ENCODE measurements around the gene LRFN5.

Gene LRFN5

DNA sequence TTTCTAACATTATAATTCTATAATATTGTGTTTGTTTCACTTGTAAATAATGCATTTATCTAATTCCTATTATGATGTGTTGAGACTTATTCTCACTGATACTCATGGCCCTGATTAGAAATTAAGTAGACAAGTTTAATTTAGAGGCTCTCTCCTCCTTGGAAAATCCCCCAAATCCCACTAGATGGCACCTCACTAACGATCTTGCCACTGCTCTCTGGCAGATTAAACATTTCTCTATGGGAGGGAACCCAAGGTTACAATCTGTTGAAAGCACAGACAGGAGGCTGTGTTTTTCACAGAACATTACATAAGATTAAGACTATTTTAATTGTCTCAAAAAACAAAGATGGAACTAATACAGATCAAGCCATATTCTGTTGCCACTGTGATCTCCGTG lies 318.7 kb downstream of the LRFN5 start:
- TF ChIP-seq CTCF (IDR thresholded peaks at IDR 0.05; ENCODE audit: control insufficient read depth, insufficient read depth, low read depth, low read length, missing control alignments) = peak; percentile 22
- no peak overlapping the region for H3K4me3 ChIP-seq (ENCODE audit: control insufficient read depth, low read depth, low read length)
- DNase-seq (ENCODE audit: low read depth) = no peak

GRCh38 chr14:41950428-41951151 lies 343.9 kb downstream of the LRFN5 start:
- no peak for DNase-seq (ENCODE audit: low read depth)

More at GRCh38 chr14:41950428-41951151, 343.9 kb downstream of the LRFN5 start:
- TF ChIP-seq CTCF (IDR thresholded peaks at IDR 0.05; ENCODE audit: control insufficient read depth, insufficient read depth, low read depth, low read length, missing control alignments) = no peak
- no peak overlapping the region for H3K4me3 ChIP-seq (ENCODE audit: control insufficient read depth, low read depth, low read length)
